GM18868 (cell line): ENCODE results near the gene C10orf90.
A peak's percentile ranks its signal among the peaks of the same experiment; 100 is the strongest.

Source experiments
- ATAC-seq: cut with Tn5 transposase; IDR thresholded peaks from one replicate; pipeline ENCODE4 v1.9.1; 2021; ENCODE audit warnings: mild to moderate bottlenecking, moderate library complexity; ENCODE audit not compliant: unreplicated experiment

C10orf90 gene

DNA sequence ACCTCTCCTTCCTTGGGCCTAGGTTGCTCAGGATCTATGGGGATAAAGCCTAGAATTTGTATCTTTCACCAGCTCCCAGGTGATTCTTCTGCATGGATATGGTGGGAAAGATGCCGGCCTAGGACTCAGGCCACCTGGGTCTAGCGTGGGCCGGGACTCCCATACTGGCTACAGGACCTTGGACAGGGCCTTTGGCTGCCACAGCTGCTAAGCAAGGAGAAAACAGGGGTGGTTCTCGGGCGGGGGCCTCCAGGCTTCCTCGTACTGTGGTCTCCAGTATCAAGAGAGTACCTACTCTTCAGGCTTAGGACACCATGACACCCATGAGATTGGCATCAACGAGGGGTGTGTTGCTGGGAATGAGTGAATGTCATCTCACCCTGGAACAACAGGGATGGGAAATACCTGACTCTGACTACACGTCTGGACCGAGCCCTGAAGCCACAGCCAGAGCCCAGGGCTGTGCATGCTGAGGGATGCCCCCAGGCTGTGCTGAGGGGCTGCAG, 161.9 kb downstream of the C10orf90 start:
- no peak for ATAC-seq

DNA sequence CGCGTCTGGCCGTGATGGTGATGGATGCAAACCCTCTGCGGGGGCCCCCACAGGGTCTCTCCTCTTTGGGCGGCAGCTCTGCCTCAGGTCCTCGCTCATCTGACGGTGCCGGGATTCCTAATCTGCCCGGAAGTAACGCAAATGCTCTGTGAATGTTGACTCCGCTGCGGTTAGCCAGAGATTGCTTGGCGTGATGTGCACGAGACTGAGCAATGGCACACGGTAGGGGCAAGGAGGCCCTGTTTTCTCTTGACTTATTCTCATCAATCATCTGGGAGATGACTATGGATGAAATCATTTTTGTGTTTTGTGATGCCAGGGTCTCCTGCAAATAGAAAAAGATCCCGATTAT, 165.8 kb downstream of the C10orf90 start:
- no peak for ATAC-seq

DNA sequence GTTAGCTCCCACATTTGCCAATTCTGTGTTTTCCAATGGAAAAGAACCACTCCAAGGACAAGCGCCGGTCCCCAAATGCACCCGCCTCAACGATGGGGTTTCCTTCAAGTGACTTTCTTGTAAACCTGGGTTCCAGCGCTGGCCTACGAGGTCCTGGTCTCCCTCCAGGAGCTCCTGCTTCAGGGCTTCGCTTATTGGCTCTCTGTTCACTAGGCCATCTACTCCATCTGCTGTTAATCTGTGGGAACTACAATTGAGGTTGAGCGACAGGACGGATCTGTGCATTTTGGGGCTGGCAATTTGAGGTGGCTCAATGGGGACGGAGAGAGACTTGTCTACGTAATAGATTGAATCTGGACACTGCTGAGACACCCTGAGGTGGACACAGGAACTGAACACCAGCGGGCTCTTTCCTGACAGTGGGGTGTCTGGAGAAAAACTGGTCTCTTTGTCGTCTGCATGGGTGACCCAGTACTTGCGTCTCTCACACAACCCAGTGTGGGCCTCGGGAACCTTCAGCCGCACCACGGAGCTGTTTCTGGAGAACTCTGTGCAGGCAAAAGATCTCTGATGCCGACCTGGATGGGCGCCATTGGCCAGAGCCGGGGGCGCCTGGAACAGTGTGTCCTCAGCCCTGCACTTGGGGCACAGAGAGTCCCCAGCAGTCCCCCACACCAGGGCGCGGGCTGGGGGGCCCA, 166.3 kb downstream of the C10orf90 start:
- peak; percentile 87 for ATAC-seq

DNA sequence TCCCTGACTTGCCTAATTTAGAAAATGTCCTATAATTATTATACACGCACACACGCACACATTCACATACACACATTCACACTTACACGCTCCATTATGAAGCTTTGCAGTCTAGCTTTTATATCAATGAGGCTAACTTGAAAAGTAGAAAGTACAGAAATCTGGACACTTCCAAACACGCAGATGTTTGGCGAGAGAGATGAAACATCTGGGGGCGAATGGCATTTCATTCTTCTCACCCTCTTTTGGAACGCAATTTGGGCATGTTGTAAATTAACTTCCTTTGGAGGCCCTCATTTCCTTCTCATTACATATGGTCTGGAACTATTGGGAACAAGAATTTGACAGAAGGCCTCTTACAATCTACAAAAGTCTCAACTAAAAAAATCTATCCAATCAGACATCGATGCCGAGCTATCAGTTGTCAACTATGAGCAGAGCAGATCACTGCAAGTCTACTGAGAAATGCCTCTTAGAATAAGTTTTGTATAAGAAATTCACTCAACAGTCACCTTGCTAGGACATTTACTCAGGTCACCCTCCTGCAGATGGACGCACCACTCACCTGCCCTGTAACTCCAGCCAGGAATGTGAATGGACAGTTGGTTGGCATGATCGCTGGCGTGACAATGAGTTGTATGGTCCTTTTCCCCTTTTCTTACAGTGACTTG, 167.0 kb downstream of the C10orf90 start:
- no peak for ATAC-seq

DNA sequence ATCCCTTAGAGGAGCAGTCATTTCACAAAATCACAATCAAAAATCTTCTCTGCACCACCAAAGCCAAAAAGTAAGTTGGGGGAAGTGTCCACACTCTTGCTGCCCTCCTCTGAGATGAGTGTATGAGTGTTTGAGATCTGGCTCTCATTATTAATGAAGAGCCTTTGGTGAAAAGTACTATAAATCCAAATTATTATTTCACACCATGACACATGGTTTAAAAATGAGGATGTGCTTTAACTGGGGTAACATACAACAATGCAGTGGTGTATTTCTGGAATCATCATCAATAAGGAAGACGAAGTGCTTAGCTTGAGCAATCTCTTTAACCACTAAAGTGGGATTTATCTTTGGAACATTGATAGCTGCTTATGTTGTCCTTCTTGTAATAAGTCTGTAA, 168.1 kb downstream of the C10orf90 start:
- no peak for ATAC-seq

- no peak for ATAC-seq
Observed at GRCh38 chr10:126501828-126502227, 168.7 kb downstream of the C10orf90 start.

GRCh38 chr10:126500866-126501265, 169.6 kb downstream of the C10orf90 start:
- no peak for ATAC-seq

DNA sequence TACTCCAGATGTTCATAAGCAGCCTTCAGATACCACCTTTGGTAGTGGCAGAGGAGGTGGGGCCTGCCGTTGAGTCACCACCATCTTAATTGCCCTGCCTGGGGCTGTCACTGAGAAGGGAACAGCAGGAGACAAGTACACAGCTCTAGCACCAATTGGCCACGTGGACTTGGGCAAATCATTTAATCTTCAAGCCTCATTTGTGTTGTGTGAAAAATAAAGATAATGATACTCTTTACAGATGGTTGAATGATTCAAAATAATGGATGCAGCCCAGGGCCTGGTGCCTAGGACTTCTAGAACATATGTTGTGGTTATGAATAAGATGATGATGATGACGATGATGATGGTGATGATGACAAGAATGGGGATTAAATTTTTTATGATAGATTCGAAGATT, 170.3 kb downstream of the C10orf90 start:
- no peak for ATAC-seq

DNA sequence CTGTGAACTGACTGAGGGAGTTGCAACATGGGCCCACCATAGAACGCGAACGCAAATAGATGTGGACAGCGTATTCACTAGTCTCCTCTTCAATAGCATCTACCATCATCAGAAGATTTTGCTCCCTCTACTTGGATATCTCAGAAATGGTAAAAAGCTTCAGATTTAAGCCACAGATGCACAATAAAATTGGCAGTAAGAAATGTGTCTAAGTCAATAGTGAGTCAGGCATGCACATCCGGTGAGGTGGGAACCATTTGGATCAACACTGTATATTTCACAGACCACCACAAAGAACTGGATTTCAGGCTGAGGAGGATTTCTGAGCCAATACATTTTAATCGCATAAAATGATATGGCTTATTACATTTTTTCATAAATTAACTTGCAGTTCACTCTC, 170.7 kb downstream of the C10orf90 start:
- no peak for ATAC-seq

DNA sequence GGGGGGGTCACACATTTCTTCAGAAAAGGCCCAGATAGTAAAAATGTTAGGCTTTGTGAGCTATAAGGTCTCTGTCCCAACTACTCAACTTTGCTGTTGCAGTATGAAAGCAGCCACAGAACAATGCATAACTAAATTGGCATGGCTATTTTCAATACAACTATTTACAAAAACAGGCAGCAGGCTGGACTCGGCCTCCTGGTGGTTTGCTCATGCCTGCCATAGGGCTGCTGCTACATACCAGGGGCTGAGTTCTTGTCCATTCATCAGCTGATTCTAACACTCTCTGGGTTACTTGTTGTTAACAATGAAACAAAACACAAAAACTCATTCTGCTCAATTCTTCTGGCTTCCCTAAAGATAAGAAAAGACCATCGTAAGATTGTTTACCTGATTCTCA, 172.8 kb downstream of the C10orf90 start:
- no peak for ATAC-seq

DNA sequence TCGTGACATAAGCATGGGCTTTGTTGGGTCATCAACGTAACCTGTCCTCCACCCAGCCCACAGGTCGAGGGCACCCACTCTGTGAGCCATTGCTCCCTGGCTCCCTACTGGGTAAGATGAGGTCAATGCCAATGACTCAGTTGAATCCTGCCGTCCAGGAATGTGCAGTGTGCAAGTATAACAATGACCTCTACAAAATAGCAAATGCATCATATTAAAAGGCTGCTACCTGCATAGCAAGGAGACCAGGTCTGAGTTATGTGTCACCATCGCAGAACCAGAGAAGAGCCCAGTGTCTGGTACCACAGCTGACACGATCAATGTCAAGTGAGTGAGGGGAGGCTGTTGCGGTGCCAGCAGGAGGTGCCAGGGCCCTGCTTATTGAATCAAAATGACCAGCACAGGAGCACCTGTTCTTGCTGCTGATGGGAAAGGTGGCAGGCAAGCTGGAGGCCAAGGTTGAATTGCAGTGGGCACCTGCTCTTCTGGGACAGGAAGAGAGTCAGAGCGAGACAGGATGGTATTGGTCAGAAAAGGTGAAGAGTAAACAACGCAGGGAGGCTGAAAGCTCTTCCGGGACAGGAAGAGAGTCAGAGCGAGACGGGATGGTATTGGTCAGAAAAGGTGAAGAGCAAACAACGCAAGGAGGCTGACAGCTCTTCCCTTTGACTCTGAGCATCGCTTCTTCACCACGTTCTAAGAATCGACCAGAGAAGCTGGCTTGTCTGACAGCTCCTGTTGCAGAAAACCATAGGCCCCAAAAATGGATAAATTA, 173.5 kb downstream of the C10orf90 start:
- no peak for ATAC-seq

- no peak for ATAC-seq
Observed at GRCh38 chr10:126491476-126491875, 179.0 kb downstream of the C10orf90 start.

- ATAC-seq, result no peak
Observed at GRCh38 chr10:126481181-126481580, 189.3 kb downstream of the C10orf90 start.

DNA sequence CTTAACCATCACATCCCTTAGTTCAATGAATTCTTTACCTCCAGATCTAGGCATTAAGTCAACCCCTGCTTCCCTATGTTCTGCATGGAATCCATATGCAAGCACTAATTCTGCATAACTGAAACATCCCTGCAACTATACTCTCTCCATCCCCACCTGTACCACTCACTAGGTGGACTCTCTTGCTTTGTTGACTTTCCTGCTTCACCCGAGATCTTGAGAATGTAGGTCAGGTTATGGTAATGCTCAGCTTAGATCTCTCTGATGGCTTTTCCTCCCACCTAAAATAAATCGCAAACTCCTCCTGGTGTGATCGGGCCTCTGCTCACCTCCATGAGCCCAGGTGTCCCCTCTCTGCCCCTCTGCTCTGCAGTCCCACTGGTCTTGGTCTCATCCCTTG, 189.8 kb downstream of the C10orf90 start:
- no peak for ATAC-seq

- no peak for ATAC-seq
Observed at GRCh38 chr10:126479280-126479895, 191.1 kb downstream of the C10orf90 start.

DNA sequence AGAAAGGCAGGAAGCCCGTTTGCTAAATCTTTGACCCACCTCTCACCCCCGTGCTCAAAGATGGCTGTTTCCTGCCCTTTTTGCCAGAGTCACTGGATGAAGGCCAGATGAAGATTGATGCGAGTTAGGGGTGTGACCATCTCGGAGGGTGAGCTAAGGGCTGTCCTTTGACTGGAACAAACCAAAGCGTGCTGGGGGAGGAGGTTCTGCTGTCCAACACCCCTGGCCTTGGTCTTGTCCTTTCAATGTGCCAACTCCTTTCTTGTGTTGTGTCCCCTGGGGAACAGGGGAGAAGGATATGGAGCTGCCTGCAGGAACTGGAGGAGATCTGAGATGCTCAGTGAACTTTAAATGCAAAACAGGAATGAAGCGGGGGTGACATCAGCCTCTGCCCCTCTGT, 191.9 kb downstream of the C10orf90 start:
- no peak for ATAC-seq

DNA sequence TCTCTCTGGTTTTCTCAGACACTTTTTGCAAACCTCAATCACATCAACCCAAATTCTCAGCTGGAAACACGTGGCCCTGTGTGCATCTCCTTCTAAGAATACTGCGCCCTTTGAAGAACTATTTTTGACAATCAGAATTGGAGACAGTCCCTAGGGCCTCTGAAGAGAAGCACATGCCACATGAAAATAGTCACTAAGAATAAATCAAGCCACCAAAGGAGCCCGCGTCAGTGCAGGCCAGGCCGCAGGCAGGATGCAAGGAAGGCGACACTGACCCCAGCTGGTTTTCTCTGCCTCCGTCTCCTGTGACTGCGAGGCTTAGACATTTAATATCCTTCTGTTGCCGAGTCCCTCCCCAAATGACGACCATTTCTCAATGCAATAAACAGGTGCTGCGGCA, 194.2 kb downstream of the C10orf90 start:
- no peak for ATAC-seq

- ATAC-seq, result no peak
Observed at GRCh38 chr10:126475074-126475691, 195.3 kb downstream of the C10orf90 start.

DNA sequence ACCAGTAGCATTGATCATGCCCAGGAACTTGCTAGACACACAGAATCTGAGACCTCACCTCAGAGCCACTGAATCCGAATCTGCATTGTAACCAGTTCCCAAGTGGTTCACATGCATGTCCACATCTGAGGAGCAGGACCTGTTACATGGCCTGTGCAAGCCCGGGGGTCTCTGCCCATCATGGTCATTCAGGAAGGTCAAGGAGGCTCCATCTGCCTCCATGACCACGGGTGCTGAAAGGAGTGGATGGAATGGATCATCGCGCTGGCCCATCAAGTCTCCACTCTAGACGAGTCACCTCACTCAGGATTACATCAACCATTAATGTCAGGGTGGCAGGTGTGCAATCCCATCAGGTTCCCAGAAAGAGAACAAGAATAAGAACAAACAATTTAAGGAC, 196.5 kb downstream of the C10orf90 start:
- ATAC-seq, result no peak

DNA sequence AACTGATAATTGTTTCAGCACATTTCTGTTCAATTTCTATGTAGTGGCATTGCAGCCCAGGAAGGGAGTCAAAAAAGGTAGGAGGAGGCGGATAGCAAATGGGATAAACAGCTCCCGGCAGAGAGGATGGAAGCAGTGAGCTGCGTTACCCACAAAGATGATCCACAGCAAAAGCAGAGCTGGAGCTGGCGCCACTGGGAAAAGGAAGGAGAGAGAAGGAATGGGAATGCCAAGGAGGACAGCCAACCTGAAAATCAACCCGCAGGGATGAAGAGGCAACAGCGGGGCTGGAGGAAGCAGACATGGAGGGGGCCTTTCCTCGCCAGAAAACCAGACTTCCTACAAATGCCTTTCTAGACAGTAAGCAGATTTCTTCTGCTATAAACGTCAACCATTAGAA, 199.5 kb downstream of the C10orf90 start:
- ATAC-seq, result no peak

GRCh38 chr10:126469692-126470091, 200.8 kb downstream of the C10orf90 start:
- ATAC-seq, result no peak
